SK-N-SH treated with all-trans-retinoic acid at 6 μM for 48 hours (cell line): ENCODE data around the gene GGN.

ENCODE experiments used
- ARNTL ChIP-seq: fragments of 450-650 bp; formaldehyde crosslinking; IDR thresholded peaks from 2 replicates; pipeline ENCODE4 v1.5.0; 2020; ENCODE audit warnings: low read depth, mild to moderate bottlenecking, moderate library complexity, borderline replicate concordance
- ESRRG ChIP-seq: fragments of 250-450 bp; sonication (Bioruptor Pico); IDR thresholded peaks from 2 replicates; pipeline ENCODE4 v1.6.1; 2021; ENCODE audit warnings: mild to moderate bottlenecking
- GLIS3 ChIP-seq: fragments of 250-450 bp; sonication (Bioruptor Pico); IDR thresholded peaks from 2 replicates; pipeline ENCODE4 v1.5.0; 2020; ENCODE audit warnings: mild to moderate bottlenecking, moderate library complexity
- OSR1 ChIP-seq: fragments of 250-450 bp; sonication (Bioruptor Pico); IDR thresholded peaks from 2 replicates; pipeline ENCODE4 v1.8.0; 2022; ENCODE audit warnings: moderate library complexity, mild to moderate bottlenecking, inconsistent platforms
- PPARA ChIP-seq: fragments of 250-450 bp; sonication (Bioruptor Pico); IDR thresholded peaks from 2 replicates; pipeline ENCODE4 v1.5.0; 2020; ENCODE audit warnings: mild to moderate bottlenecking, borderline replicate concordance
- RARB ChIP-seq: fragments of 250-450 bp; sonication (Bioruptor Pico); IDR thresholded peaks from 2 replicates; pipeline ENCODE4 v1.8.0; 2021; ENCODE audit warnings: mild to moderate bottlenecking, moderate library complexity
- SNAI2 ChIP-seq: fragments of 250-450 bp; sonication (Bioruptor Pico); IDR thresholded peaks from 2 replicates; pipeline ENCODE4 v1.5.0; 2020; ENCODE audit warnings: mild to moderate bottlenecking, moderate library complexity
- TCF4 ChIP-seq: fragments of 250-450 bp; sonication (Bioruptor Pico); IDR thresholded peaks from 2 replicates; pipeline ENCODE4 v1.8.0; 2021; ENCODE audit warnings: mild to moderate bottlenecking, moderate library complexity, borderline replicate concordance
- TOX ChIP-seq: fragments of 250-450 bp; sonication (Bioruptor Pico); IDR thresholded peaks from 2 replicates; pipeline ENCODE4 v1.8.0; 2021; ENCODE audit warnings: mild to moderate bottlenecking, moderate library complexity, borderline replicate concordance
- ZFP3 ChIP-seq: fragments of 250-450 bp; sonication (Bioruptor Pico); IDR thresholded peaks from 2 replicates; pipeline ENCODE4 v1.5.0; 2020; ENCODE audit warnings: mild to moderate bottlenecking, moderate library complexity
- ZFP30 ChIP-seq: fragments of 450-650 bp; formaldehyde crosslinking; IDR thresholded peaks from 2 replicates; pipeline ENCODE4 v1.5.0; 2022; ENCODE audit warnings: mild to moderate bottlenecking, moderate library complexity
- ZNF8 ChIP-seq: fragments of 450-650 bp; formaldehyde crosslinking; IDR thresholded peaks from 2 replicates; pipeline ENCODE4 v1.5.0; 2020; ENCODE audit warnings: mild to moderate bottlenecking, moderate library complexity
- TF ChIP-seq, protein P1 (sequence below): fragments of 250-450 bp; sonication (Bioruptor Pico); IDR thresholded peaks from 2 replicates; pipeline ENCODE4 v1.5.1; 2020; ENCODE audit warnings: low read depth, mild to moderate bottlenecking, moderate library complexity
- TF ChIP-seq, protein P2 (sequence below): fragments of 250-450 bp; sonication (Bioruptor Pico); IDR thresholded peaks from 2 replicates; pipeline ENCODE4 v1.8.0; 2020; ENCODE audit warnings: mild to moderate bottlenecking, moderate library complexity, borderline replicate concordance

DNA sequence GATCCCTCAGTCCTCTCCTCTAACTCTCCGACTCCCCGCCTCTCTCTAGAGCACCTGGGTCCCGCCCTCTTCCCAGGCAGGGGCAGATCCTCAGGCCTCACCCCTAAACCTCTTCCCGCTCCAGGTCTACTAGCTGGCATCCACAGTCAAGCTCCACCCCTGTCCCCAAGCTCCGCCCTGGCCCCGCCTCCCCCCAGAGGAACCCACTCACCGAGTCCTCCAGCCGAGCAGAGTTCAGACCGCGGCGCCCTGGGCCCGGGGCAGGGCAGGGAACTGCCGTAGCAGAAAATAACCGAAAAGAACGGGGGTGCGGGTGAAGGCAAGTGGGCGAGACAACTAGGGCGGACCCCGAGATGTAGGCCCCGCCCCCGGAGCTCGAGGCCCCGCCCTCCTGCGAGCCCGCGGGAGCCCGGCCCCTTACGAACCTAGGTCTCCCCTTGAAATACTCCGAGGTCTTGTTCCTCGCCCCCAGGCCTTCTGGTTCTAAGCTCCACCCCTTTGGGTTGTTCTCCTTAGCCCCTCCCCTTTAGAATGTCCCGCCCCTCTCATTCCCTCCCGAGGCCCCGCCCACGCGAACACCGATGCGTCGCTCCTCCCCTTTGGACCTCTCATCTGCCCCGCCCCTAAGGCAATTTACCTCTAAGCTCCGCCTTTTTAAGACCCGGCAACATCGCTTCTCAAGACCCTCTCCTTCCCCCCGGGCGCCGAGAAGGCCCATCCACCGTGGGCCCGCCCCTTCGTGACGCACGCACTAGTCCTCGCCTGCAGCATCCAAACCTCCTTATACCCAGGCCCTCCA is at the start of gene GGN:
- TF ChIP-seq, protein P1, sequence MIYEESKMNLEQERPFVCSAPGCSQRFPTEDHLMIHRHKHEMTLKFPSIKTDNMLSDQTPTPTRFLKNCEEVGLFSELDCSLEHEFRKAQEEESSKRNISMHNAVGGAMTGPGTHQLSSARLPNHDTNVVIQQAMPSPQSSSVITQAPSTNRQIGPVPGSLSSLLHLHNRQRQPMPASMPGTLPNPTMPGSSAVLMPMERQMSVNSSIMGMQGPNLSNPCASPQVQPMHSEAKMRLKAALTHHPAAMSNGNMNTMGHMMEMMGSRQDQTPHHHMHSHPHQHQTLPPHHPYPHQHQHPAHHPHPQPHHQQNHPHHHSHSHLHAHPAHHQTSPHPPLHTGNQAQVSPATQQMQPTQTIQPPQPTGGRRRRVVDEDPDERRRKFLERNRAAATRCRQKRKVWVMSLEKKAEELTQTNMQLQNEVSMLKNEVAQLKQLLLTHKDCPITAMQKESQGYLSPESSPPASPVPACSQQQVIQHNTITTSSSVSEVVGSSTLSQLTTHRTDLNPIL (CRISPR knock-in tag): no peak
- no peak for TF ChIP-seq OSR1 (CRISPR knock-in tag)
- no peak for TF ChIP-seq ESRRG (CRISPR knock-in tag)
- TF ChIP-seq ARNTL (CRISPR knock-in tag): no peak
- no peak for TF ChIP-seq TCF4 (CRISPR knock-in tag)
- no peak for TF ChIP-seq GLIS3
- TF ChIP-seq ZFP30: no peak
- TF ChIP-seq, protein P2, sequence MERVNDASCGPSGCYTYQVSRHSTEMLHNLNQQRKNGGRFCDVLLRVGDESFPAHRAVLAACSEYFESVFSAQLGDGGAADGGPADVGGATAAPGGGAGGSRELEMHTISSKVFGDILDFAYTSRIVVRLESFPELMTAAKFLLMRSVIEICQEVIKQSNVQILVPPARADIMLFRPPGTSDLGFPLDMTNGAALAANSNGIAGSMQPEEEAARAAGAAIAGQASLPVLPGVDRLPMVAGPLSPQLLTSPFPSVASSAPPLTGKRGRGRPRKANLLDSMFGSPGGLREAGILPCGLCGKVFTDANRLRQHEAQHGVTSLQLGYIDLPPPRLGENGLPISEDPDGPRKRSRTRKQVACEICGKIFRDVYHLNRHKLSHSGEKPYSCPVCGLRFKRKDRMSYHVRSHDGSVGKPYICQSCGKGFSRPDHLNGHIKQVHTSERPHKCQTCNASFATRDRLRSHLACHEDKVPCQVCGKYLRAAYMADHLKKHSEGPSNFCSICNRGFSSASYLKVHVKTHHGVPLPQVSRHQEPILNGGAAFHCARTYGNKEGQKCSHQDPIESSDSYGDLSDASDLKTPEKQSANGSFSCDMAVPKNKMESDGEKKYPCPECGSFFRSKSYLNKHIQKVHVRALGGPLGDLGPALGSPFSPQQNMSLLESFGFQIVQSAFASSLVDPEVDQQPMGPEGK: no peak
- TF ChIP-seq TOX (CRISPR knock-in tag): no peak
- TF ChIP-seq ZNF8 (CRISPR knock-in tag): no peak
- no peak for TF ChIP-seq PPARA (CRISPR knock-in tag)
- no peak for TF ChIP-seq RARB (CRISPR knock-in tag)
- no peak for TF ChIP-seq SNAI2 (CRISPR knock-in tag)
- no peak for TF ChIP-seq ZFP3 (CRISPR knock-in tag)
